HG03066 (cell line): ENCODE data around the gene MFSD2A.
"Not testable (repeated sequence)": the region's sequence is repeated elsewhere in the genome, so short reads cannot be mapped to it uniquely, and the experiment has no call there.

Experiments used
- ATAC-seq: cut with Tn5 transposase; IDR thresholded peaks from one replicate; pipeline ENCODE4 v1.9.1; 2021; ENCODE audit warnings: low read depth; ENCODE audit not compliant: unreplicated experiment

MFSD2A gene

DNA sequence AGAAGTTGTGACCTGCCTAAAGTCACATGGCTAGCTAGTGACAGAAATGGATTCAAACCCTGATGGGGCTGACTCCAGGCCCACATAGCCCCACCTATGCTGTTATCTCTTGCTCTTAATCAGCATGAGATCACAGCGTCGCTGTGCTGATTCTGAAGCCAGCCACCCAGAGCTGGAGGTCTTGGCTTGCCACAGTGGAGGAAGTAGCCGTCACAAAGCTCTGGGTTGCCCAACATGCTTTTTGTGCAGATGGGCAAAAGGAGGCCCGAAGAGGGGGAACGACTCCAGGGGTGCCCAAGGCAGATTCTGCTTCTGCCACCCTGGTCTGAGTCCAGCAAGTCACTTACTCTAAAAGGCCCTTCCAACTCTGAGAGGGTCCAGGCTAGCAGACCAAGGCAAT, 14.7 kb upstream of the MFSD2A start:
- ATAC-seq = no peak

DNA sequence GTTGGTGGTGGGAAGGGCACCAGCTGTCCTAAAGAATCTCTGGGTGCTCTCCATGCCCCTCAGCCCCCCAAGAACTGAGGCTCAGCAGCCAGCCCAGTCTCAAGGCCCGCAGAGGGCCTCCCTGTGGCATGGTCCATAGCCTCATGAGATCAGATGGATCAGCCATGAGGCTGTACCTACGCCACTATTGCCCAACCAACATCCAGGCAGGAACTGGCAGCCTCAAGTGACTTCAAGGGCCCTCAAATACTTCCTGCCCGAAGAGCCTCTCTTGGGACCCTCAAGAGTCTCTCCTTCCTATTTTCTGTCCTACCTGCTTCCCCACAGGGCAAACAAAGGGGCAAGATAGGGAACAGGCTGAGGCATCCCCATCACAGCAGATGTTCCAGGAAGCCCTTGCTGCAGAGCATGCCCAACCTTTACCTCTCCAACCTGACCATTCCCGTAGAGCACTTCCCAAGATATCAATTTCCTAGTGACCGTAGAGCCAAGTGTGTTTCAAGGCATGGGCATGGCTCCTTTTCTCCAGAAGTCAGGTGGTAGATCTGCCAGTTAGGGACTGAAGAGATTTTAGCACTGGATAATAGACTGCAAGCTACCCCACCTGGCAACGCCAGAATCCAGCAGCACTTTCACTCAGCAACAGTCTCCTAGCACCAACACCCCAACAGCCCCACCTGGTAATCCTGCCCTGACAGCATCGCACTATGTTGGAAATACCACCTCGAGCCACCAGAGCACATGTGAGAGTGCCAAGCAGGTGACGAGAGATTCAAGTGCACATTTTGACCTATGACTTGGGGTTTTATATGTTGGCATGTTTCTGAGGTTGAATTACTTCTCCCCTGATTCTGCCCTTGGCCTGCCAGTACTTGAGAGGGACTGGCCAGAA, 13.7 kb upstream of the MFSD2A start:
- no peak for ATAC-seq

DNA sequence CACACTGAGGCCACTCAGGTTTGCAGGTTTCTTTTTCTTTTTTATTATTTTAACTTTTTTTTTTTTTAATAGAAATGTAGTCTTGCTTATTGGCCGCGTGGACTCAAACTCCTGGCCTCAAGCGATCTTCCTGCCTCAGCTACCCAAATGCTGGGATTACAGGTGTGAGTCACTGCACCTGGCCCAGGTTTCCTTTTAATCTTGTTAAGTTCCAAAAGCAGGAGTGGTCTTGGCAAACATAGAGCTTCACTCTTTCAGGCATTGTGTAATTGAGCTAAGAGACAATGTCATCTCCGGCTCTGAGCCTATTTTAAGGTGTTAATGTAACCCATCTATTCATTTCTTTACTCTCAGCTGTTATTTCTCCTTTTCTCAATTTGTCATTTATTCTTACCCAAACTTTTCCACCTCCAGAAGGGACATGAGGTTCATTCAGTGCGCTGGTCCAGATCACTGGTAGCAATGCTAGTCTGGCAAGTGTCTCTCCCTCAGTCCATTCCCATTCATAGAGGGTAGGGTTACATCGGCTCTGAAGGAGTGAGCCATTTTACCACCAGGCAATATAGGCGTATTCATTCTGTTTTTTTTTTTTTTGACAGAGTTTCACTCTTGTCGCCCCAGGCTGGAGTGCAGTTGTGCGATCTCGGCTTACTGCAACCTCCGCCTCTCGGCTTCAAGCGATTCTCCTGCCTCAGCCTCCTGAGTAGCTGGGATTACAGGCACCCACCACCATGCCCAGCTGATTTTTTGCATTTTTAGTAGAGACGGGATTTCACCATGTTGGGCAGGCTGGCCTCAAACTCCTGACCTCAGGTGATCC, 11.3 kb upstream of the MFSD2A start:
- ATAC-seq = no peak

DNA sequence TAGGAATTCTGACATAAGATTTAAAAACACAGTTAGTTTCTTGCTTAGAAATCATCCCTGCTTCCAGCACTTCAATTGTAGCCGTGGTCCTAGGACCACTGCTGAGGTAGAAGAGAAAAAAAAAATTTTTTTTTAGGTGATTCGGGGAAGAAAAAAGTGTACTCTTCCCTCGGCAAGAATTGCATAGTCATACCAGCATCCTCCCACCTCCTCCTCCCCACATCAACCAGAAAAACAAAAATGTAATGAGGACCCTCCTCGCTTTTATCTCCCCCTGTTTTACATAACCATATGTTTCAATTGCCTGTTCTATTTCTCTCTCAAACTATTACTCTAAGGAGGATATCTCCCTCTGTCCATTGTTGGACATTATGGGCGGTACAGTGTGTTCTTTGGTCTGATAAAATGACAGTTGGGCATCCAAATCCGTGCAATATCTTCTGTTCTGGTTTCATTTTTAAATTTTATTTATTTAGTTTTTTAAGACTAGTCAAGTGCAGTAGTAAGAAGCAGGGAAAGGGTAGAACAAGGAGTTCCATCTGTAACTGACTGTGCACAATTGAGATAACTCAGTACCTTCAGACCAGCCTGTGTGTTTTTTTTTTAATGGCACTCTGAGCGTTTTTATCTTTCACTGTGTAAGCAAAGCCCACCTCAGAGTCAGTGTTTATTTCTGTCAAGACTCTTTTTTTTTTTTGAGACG, 10.4 kb upstream of the MFSD2A start:
- no peak for ATAC-seq

DNA sequence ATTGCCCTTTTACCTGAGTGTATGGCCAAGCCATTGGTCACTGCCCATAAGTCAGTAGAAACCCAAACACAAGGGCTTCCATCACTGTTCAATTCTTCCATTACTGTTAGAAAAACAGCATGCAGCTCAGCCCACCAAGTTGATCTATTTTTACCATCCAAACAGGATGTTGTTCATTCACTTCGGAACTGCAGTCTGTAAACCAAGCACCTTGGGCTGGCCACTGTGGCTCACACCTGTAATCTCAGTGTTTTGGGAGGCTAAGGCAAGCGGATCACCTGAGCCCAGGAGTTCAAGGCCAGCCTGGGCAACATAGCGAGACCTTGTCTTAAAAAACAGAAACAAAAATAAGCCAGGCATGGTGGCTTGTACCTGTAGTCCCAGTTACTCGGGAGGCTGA, 8.7 kb upstream of the MFSD2A start:
- no peak for ATAC-seq

DNA sequence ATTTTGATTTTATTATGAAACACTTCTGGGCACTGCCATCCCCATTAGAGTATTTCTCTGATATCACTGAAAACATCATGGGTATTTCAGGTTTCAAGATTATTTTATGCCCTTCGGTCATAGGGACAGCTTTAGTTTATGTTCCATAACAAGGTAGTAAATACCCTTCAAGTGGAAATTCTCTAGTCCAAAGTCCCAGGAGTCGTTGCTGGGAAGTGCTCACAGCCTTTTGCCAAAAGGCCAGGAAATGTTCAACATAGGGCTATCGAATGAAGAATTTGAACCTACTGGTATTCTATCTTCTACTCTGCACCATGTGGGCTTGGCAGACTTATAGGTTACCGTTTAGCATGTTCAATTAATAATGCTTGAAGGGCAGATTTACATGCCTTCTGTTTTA, 7.7 kb upstream of the MFSD2A start:
- ATAC-seq = no peak

DNA sequence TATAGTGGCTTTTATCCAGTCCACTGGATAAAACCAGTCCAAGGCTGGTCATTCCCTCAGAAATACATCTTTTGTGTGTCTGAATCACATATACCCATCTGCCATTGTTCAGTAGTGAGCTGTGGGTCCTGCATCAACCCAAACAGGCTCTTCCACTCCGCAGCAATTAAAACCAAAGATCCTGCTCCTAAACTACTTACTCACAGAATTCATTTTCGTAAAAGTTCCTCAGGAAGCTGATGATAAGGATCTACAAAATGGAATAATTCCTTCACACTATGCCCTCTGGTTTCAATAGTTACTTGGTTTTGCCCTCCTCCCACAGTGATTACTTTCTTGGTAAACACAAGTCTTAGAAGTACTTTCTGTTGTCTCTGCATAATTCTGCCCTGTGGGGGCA, 5.1 kb upstream of the MFSD2A start:
- ATAC-seq = no peak

DNA sequence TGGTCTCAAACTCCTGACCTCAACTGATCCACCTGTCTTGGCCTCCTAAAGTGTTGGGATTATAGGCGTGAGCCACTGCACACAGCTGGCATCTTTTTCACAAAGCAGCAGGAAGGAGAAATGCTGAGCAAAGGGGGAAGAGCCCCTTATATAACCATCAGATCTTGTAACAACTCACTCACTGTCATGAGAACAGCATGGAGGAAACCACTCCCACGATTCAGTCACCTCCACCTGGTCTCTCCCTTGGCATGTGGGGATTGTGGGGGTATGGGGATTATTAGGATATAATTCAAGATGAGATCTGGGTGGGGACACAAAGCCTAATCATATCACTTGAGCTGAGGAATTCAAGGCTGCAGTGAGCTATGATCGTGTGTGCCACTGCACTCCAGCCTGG, 3.0 kb upstream of the MFSD2A start:
- ATAC-seq = no peak

DNA sequence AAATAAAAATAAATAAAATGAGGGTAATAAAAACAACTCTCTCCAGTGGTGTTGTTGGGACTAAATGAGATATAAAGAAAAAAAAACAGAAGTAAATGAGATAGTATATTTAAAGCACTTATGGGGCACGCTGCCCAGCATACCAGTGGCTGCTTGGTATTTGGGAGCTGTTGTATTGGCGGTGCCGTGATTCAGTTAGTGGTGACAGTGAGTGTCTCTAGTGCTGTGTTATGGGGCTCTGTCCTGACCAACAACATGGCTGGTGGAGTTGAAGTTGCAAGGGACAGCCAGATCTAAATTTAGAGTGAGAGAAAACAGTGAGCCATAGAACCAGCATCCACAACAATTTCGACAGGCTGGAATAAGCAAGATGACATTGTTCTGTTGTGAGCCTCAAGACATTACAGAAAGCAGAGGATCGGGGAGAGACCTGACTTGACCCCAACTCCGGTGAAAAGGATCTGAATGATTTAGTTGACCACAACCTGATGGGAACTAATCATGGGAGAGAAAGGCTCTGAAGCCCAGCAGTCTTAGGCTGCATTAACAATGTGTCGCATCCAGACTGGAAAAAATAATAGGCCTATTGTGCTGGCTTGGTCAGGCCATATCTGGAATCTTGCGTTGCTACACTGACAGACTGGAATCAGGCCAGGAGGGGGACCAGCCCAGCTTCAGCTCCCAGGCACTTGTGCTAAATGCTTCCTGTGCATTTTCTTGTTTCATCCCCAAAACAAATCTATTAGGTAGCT, 2.4 kb upstream of the MFSD2A start:
- no peak for ATAC-seq

DNA sequence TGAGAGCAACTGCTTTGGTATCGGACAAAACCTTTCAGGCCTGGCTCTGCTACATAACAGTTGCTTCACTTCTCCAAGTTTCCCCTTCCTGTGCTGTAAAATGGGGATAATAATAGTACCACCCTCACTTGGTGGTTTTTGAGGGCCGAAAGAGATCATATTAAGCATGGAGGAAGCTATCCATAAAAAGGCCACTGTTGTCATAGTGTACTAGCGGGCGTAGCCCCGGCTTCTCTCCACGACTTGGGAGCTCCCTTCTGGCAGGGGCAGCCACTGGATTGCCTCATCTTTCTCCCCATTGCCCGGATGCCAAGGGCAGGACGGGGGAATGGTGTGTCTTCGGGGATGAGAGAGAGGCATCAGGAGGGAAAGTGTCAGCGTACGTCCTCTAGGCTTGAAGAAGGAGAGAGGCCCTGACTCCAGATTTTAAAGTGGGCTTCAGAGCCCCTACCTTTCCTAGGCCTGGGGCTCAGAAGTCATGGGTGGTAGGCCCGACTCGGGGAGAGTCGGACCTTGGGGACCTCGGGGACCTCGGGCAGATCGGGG, 548 bp upstream of the MFSD2A start:
- no peak for ATAC-seq

DNA sequence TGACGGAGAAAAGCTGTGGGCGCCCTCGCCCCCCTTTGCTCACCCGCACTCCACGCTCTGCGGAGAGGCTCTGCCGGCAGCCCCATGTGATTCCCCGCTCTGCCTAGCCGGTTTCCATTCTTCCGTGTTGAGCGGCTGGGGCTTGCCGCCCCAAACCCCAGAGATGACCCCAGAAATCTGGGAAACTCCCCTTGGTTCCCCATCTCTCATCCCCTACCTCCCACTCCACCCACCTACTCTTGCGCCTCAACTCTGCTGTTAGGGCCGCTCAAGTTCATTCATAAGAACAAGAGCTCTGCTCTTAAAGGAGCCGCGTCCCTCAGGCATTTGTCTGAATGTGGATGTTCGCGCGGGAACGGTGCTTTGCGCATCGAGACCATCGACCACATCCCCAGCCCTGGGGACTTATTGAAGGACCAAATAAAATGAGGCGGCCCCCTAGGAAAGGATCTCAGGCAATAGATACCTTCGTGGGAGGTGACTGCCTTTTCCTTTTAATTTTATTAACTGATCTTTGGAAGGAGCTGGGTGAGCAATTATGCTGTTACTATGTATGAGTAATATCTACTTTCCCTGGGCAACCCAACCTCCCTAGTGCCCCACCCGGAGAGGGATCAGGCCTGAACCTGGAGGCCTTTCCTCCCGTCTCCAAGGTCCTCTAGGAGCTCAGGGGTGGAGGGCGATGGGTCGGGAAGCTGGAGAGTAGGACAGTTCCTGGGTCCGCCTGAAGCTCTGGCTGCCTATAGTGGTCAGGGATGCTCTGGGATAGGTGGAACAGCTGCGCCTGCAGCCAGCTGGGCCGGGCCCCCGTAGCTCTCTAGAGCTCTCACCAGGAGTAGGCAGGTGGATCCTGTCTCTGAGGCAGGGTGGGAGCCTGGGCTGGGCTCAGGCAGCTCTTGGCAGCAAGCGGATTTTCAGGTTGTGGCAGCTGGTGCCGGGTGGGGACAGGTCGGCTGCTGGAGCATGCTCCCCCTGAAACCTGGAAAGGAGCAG, 898 bp downstream of the MFSD2A start:
- ATAC-seq = peak; percentile 36

DNA sequence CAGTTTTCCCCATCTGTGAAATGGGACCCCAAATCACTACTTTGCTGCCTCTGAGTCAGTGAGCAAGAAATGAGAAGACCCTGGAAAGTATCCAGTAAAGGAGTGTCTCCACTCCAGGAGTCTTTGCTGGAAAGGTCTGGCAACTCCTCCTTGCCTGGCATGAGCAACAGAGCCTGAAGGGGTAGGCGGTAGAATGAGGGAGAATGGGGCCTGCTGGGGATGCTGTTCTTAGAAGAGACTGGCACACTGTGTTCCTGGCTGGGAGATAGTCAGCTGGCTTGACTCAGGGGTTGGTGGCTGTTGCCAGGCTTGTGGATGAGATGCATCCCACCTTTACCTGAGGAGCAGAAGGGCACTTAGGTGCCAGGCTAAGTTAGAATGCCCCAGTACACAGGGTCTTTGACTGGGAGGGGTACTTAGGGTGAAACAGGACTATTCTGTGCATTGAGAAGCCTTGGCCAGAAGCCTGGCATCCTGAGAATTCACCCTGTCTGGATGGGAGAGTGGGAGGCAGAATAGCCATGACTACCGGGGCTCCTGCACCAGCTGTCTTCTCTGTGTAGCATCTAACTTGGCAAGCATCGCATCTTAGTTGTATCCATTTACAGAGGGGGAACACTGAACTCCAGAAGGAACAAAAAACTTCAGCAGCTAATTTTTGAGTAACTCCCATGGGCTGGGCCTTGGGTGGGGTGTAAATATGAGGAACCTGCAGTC, 2.5 kb downstream of the MFSD2A start:
- ATAC-seq = no peak

DNA sequence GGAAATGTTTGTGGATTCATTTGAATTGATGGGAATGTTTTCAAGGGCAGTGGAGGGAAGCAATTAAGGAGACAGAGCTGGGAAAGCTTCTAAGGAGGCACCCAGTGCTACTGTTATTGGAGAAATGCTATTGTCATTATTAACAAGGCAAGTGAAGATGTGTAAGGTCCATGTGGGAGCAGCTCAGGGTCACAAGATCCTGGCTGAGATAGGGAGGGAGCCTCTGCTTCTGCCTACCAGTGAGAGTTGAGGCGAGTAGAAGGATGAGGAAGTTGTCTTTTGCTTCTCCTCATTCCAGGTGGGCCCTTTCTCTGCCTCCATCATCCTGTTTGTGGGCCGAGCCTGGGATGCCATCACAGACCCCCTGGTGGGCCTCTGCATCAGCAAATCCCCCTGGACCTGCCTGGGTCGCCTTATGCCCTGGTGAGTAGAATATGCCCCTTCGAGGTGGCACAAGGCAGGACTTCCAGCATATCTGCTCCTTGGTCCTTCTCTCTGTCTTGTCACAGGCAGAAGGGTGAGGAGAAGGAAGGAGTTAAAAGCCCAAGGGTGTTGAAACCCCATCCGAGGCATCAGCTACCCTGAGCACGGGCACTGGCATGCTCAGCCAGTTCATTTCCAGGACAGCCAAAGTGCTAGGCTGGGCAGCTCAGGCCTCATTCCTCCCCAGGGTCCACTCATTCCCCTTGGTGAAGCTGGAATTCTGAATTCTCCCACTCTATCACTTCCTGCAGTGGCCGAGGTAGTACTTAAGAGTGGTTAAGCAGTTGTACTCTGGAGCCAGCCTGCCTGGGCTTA, 3.7 kb downstream of the MFSD2A start:
- no peak for ATAC-seq

DNA sequence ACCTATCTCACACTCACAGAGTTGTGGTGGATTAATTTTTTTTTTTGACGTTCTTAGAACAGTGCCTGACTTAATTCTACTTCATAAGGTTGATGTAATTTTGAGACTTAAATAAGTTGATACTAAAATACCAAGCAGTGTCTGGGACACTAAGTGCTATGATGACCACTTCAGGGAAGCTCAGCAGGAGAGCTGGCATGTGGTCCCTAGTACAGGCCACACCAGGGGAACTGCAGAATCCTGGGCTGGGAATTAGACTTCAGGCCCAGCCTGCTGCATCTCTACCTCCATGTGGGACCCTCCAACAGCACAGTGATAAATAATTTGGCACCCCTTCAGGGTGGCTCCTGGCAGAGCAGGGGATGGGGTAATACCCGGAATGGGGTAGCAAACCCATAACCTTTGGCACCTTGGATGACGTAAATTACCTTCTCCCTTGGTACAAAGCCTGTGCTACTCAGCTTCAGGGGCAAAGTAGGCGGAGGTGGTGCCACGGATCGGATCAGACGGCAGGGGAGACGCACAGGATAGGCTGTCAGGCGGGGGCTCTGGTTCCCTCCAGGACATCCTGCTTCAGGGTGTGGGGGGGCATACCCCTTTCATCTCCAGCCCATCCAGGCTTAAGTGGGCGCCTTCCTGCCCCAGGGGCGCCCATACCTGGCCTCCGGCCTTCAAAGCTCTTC, 4.8 kb downstream of the MFSD2A start:
- no peak for ATAC-seq

DNA sequence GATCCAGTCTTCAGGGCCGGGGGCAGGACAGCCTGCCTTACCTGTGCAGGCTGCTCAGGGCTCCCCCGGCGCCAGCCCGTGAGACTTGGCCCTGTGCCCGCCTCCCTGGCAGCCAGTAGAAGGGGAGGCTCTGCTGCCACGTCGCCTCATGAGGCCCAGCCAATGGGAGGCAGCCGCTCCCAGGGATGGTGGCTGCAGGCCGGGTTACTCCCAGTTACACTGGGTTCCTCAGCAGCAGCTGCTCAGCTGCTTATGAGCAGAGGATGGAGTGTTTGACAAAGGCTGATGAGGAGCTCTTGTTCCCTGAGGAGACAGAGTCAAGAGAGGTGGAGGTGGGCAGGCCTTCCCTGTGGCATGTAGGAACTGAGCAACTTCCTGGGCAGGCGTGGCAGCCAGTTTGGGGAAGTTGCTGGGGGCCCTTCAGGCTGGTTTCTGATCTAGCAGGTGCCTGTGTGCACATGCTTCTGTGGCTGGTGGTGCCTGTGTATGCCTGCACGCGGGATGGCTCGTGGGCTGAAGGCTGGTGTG, 5.5 kb downstream of the MFSD2A start:
- no peak for ATAC-seq

DNA sequence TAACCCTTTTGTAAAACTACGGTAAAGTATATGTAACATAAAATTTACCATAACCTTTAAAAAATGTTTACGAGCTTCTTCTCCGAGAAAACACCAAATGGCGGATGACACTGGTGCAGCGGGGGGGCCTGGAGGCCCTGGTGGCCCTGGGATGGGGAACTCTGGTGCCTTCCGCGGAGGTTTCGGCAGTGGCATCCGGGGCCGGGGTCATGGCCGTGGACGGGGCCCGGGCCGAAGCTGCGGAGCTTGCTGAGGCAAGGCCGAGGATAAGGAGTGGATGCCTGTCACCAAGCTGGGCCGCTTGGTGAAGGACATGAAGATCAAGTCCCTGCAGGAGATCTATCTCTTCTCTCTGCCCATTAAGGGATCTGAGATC, 7.5 kb downstream of the MFSD2A start:
- ATAC-seq = no peak

DNA sequence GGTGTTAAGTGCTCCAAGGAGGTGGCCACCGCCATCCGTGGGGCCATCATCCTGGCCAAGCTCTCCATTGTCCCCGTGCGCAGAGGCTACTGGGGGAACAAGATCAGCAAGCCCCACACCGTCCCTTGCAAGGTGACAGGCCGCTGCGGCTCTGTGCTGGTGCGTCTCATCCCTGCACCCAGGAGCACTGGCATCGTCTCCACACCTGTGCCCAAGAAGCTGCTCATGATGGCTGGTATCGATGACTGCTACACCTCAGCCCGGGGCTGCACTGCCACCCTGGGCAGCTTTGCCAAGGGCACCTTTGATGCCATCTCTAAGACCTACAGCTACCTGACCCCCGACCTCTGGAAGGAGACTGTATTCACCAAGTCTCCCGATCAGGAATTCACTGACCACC, 8.0 kb downstream of the MFSD2A start:
- ATAC-seq = not testable (repeated sequence)
